GM19463 (cell line): ENCODE measurements around the gene MORN2.
A peak's percentile ranks its signal among the peaks of the same experiment; 100 is the strongest.

Experiments
- ATAC-seq: cut with Tn5 transposase; IDR thresholded peaks from one replicate; pipeline ENCODE4 v1.9.1; 2021; ENCODE audit warnings: mild to moderate bottlenecking, moderate library complexity; ENCODE audit not compliant: unreplicated experiment

Gene MORN2

GRCh38 chr2:38889045-38889444 lies 13.3 kb downstream of the MORN2 start:
- no peak for ATAC-seq

GRCh38 chr2:38889575-38889974 lies 13.8 kb downstream of the MORN2 start, which contains the start of gene ARHGEF33:
TSS of gene ARHGEF33 (plus strand) at chr2:38889875. CDS start at chr2:38919448, 29,573 bp downstream.
- ATAC-seq = no peak

GRCh38 chr2:38892819-38893218 lies 17.0 kb downstream of the MORN2 start:
- no peak for ATAC-seq

GRCh38 chr2:38898256-38898655 lies 22.5 kb downstream of the MORN2 start:
- no peak for ATAC-seq

- no peak for ATAC-seq
These were observed 24.9 kb downstream of the MORN2 start for GRCh38 chr2:38900726-38901125.

GRCh38 chr2:38905251-38905650 lies 29.5 kb downstream of the MORN2 start:
- ATAC-seq = peak; percentile 48

- no peak for ATAC-seq
These were observed 31.5 kb downstream of the MORN2 start for GRCh38 chr2:38907242-38907641.

GRCh38 chr2:38907743-38908562 lies 32.2 kb downstream of the MORN2 start:
- peak; percentile 90 for ATAC-seq

- no peak for ATAC-seq
These were observed 34.1 kb downstream of the MORN2 start for GRCh38 chr2:38909872-38910271.

GRCh38 chr2:38911191-38911590 lies 35.4 kb downstream of the MORN2 start:
- ATAC-seq = no peak

GRCh38 chr2:38912619-38913018 lies 36.8 kb downstream of the MORN2 start:
- no peak for ATAC-seq

- ATAC-seq = no peak
These were observed 46.6 kb downstream of the MORN2 start for GRCh38 chr2:38922389-38922788.

GRCh38 chr2:38922902-38923301 lies 47.1 kb downstream of the MORN2 start:
- ATAC-seq = no peak

GRCh38 chr2:38925982-38926381 lies 50.2 kb downstream of the MORN2 start:
- ATAC-seq = no peak

- ATAC-seq = no peak
These were observed 54.8 kb downstream of the MORN2 start for GRCh38 chr2:38930600-38930999.
